ENCODE results near the gene CDC42EP5. TPM values are rescaled to one million over a fixed set of nuclear protein-coding genes. Genes with fewer than 3 reads are reported as not detected.

CDC42EP5 gene
- total RNA-seq, 1 experiment from 2014 or later, result 0.25 TPM

DNA sequence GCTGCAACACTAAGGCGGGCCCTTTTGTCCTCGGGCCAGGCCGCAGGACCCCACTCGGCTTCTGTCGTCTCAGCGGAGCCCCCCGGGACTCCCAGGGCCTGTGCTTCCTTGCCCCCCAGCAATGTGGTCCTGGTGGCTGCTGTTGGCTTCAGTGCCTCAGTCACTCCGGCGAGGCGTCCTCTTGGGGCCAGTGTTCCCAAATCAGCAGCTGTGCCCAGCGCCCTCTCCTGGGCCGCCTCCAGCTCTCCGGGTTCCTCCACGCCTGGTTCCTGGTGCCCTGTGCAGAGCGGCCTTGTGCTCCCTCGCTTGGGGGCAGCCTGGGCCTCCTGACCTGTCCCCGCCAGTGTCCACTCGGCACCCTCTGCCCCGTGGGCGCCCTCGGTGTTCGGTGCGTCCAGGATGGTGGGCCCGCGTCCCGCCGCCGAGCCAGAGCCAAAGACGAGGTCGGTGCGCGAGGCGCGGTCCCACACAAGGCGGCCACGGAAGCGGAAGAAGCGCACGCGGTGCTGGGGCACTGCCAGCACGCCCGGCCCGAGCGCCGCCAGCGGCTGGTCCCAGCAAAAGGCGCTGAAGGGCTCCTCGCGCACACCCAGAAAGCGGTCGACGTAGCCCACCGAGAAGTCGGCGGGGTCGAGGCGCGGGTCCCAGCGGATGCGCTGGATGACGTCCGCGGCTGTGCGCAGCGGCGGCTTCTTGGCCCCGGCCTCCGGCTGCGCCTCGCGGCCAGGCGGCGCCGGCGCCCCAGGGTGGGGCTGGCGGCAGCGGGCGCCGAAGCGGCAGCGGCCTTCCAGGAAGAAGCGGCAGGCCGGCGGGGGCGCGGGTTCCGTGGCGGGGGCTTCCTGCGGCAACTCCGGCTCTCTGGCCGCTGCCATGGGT, 10.2 kb downstream of the CDC42EP5 start:
- peak; percentile 59 for DNase-seq (ENCODE audit: low read depth)

GRCh38 chr19:54462047-54462654, 10.9 kb downstream of the CDC42EP5 start:
- no peak for DNase-seq (ENCODE audit: low read depth)

GRCh38 chr19:54461613-54462012, 11.5 kb downstream of the CDC42EP5 start:
- DNase-seq (ENCODE audit: low read depth), result no peak

DNA sequence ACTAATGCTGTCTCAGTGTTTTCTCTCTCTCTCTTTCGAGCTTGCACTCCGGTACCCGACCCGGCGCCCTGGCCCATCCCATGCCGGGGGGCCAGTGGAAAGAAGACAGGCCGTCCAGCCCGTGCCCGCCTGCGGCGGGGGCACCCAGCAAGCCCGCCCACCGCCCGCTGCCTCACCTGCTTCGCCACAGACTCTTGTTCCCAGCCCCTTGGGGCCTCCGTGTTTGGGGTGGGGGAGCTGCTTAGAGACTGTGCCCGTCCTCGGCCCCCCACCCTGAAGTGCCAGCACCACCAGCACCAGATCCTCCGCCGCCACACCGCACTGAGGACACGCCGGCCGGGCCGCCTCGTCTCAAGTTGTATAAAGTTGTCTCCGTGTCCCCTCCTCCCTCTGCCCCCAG, 11.9 kb downstream of the CDC42EP5 start:
- DNase-seq (ENCODE audit: low read depth), result no peak

DNA sequence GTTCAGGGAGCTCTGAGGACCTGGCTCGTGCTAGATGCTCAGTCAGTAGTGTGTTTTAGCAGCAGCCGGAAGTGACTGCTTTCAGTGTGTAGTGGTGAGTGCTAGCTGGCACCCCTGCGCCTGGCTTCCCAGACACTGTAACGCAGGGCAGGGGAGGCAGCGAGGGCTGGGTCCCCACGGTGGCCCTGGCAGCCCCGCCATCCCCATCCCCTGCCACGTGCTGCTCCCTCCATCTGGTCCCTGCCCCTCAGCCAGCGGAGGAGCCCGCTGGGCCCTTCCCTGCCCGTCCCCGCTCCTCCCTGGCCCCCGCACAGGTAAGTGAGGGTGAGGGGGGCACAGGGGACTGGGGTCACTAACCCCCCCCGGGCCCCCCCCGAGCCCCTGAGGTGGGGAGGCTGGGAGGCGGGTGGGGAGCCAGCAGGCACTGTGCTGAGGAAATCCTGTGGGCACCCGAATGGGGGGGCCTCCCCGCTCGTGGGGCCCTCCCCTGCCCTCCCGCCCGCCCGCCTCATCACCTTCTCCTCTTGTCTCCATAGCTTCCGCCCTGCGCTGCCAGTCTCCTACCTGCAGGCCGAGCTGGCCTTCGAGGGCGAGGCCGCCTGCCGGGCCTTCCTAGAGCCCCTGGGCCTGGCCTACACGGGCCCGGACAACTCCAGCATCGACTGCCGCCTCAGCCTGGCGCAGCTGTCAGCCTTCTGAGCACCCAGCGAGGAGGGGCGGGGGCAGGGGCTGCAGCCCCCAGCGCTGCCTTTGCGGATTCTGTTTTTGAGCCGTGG, 12.7 kb downstream of the CDC42EP5 start:
- DNase-seq (ENCODE audit: low read depth), result no peak

DNA sequence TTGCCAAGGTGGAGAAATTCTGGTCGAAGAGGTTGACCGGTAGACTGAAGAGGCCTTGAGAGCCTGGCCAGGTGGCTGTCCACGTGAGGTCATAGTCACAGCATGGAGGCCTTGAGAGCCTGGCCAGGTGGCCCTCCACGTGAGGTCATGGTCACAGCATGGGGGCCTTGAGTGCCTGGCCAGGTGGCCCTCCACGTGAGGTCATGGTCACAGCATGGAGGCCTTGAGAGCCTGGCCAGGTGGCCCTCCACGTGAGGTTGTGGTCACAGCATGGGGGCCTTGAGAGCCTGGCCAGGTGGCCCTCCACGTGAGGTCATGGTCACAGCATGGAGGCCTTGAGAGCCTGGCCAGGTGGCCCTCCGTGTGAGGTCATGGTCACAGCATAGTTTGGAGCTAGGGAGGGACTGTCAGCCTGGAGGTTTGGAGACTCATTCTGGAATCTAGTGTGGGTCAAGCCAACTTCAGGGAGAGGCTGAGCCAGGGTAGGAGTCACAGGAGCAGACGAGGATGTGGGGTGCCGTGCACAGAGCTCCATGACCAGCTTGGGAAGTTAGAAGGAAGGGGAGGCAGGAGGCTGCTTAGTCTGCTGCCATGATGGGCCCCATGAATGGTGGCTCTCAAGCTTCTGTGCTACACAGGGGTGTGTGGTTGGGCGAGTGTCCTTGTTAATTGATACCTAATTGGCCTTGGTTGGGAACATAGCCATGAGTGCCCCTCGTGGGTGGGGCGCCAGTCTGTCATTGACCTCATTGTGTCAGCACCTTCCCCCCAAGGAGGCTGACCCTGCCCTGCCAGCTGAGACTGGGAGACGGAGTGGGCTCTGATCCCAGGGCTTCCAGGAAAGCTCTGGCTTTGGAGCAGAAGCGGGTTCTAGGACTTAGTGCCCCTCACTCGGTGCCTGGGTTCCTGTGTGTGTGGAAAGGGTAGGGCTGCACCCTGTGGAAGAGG, 13.5 kb downstream of the CDC42EP5 start:
- DNase-seq (ENCODE audit: low read depth), result no peak

DNA sequence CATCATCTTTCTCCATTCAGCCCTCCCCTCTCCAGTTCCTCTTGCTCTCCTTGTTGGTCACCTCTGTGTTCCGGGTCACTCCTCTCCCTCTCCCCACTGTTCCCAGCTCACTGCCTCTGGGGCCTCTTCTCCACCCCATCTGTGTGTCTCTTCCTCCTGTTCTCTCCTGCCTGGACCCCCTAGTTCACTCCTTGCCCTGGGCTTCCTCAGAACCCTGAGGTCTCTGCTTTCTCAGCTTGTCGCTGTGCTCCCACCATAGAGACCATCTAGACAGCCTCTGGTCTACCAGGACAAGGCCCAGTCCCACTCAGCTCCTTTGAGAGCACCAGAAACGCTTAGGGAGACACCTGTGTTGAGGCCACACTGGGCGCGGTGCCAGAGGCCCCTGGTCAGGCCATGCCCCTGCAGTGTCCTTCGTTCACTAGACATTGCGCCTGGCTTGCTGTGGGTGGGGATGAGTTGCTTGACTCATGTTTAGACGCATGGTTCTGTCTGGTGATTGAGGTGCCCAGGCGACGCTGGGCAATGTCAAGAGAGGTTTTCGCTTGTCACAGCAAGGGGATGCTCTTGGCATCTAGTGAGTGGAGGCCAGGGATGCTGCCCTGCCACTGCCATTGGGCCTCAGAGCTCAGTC, 14.3 kb downstream of the CDC42EP5 start:
- no peak for DNase-seq (ENCODE audit: low read depth)

DNA sequence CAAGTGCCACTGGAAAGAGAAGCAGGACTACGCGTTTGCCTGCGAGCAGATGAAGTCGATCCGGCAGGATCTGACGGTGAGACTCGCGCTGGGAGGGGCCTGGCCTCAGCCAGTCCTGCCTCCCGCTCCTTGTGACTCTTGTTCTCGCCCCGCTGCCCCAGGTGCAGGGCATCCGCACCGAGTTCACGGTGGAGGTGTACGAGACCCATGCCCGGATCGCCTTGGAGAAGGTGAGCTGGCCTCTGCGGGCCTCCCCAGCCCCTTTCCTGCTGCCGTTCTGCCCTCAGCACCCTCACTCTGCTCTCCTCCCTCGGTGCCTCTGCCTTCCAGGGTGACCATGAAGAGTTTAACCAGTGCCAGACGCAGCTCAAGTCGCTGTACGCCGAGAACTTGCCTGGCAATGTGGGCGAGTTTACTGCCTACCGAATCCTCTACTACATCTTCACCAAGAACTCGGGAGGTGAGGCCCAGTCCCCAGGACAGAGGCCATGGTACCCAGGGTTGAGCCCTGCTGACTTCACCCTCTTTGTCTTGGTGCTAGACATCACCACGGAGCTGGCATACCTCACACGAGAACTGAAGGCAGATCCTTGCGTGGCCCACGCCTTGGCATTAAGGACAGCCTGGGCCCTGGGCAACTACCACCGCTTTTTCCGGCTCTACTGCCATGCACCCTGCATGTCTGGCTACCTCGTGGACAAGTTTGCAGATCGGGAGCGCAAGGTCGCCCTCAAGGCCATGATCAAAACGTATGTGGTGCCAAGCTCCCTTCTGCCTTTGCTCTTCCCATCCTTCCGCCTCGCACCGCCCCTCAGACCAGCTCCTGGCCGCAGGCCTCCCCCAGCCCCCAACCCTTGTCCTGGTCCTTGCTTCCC, 15.1 kb downstream of the CDC42EP5 start:
- no peak for DNase-seq (ENCODE audit: low read depth)

GRCh38 chr19:54456423-54457373, 16.4 kb downstream of the CDC42EP5 start:
- DNase-seq (ENCODE audit: low read depth), result no peak

- no peak for DNase-seq (ENCODE audit: low read depth)
Measured at GRCh38 chr19:54455786-54456422, 17.2 kb downstream of the CDC42EP5 start.

DNA sequence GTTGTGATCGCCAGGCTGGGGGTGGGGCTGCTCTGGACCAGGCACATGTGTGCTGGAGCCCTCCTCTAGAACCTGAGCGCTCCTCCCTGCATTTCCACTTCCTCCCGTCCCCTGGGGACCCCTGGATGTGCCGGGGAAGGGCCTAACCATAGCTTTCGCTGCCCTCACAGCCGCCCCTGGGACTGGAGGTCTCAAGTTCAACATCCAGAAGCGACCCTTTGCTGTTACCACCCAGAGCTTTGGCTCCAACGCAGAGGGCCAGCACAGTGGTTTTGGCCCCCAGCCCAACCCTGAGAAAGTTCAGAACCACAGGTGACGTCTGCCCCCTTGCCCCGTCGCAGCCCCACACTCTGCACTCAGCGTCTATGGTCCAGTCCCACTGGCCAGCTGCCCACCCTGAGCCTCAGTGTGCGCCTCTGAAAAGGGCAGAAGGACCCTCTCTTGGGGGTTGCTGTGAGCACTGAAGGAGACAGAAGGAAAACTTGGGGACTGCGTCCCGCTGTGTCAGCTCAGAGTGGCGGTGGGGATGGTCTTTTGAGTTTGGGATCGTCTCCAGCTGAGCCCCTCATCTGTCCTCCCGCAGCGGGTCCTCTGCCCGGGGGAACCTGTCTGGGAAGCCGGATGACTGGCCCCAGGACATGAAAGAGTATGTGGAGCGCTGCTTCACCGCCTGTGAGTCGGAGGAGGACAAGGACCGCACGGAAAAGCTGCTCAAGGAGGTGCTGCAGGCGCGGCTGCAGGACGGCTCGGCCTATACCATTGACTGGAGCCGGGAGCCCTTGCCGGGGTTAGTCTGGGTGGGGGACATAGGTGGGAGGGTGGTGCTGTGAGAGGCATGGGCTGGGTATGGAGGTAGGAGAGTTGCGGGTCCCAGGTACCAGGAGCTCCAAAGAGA, 18.1 kb downstream of the CDC42EP5 start:
- no peak for DNase-seq (ENCODE audit: low read depth)

- no peak for DNase-seq (ENCODE audit: low read depth)
Measured at GRCh38 chr19:54453921-54454780, 18.9 kb downstream of the CDC42EP5 start.

GRCh38 chr19:54452626-54453025, 20.5 kb downstream of the CDC42EP5 start:
- no peak for DNase-seq (ENCODE audit: low read depth)

DNA sequence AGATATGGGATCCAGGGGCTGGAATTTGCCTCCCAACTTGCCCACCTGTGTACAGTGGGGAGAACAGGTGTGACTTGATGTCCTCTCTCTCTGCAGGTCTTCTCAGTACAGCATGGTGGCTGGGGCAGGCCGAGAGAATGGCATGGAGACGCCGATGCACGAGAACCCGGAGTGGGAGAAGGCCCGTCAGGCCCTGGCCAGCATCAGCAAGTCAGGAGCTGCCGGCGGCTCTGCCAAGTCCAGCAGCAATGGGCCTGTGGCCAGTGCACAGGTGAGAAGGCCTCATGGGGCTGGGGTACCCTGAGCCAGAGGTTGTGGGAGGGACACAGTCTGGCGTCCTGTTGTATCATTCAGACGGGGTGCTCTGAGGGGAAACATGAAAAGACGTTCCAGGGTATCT, 21.1 kb downstream of the CDC42EP5 start:
- DNase-seq (ENCODE audit: low read depth), result no peak

GRCh38 chr19:54451331-54451871, 21.7 kb downstream of the CDC42EP5 start:
- no peak for DNase-seq (ENCODE audit: low read depth)

GRCh38 chr19:54449701-54450069, 23.4 kb downstream of the CDC42EP5 start:
- no peak for DNase-seq (ENCODE audit: low read depth)

All from M059J (cell line).